HepG2 (cell line): ENCODE data around the gene PTPRH. TPM values are rescaled to one million over a fixed set of nuclear protein-coding genes. Genes with fewer than 3 reads are reported as not detected.

Source experiments
- ATAC-seq: fragments of 200-7000 bp; cut with Tn5 transposase; 3 replicates; pipeline ENCODE4 v1.9.1; 2020; ENCODE audit warnings: mild to moderate bottlenecking, moderate library complexity
- BruUV-seq: library from RNA; stranded (reverse); fragments of 400-500 nt; replicated peaks from 2 replicates; lab custom pipeline; 2021; lab: Mats Ljungman, UMichigan
- CTCF ChIA-PET: fragments of 300-600 bp; formaldehyde crosslinking; extraction: SDS; loops from one replicate; lab custom pipeline; 2021; ENCODE audit warnings: low total read pairs, inconsistent platforms, low intra/inter-chr PET ratio; lab: Yijun Ruan, JAX
- POLR2A ChIA-PET: fragments of 350-600 bp; sonication (Branson Sonifier 250); formaldehyde crosslinking; loops from one replicate; lab custom pipeline; 2020; ENCODE audit warnings: antibody characterized with exemption, inconsistent platforms; lab: Yijun Ruan, JAX
- DNase-seq: peaks from one replicate; pipeline ENCODE4 v3.0.0-alpha.2; 2015; ENCODE audit warnings: low spot score
- FAIRE-seq: peaks from 3 replicates; lab custom pipeline; 2011; peaks lifted over from hg19 to GRCh38; lab: Jason Lieb, UNC
- H2AFZ ChIP-seq: one replicate; pipeline ENCODE4 v1.6.1; 2011; ENCODE audit warnings: low read length, inconsistent platforms
- H3K27ac ChIP-seq: fragments of 300-600 bp; 3 replicates; pipeline ENCODE4 v1.8.0; 2011; ENCODE audit warnings: mixed run types, mild to moderate bottlenecking, mixed read lengths, low read length, inconsistent platforms; ENCODE audit not compliant: insufficient read depth; ENCODE audit errors: extremely low read length
- H3K27me3 ChIP-seq, 2 experiments: fragments of 200-600 bp in 1 of 2; 2 replicates in 1 of 2; 3 replicates in 1 of 2; pipeline versions ENCODE4 v1.6.0 to v1.8.0; 2011; ENCODE audit warnings: low read length in 2 of 2, mild to moderate bottlenecking in 2 of 2, moderate library complexity in 2 of 2, inconsistent platforms in 1 of 2; ENCODE audit not compliant: insufficient read depth in 2 of 2, control insufficient read depth in 1 of 2
- H3K36me3 ChIP-seq, 2 experiments: fragments of 200-600 bp in 1 of 2; replicated peaks in 1 of 2; 2 replicates in 1 of 2; 3 replicates in 1 of 2; pipeline versions ENCODE4 v1.5.1 to v1.8.0; 2011; ENCODE audit warnings: low read length in 2 of 2, inconsistent platforms in 1 of 2; ENCODE audit not compliant: insufficient read depth in 2 of 2, control insufficient read depth in 1 of 2
- H3K4me1 ChIP-seq: 2 replicates; pipeline ENCODE4 v1.5.1; 2012; ENCODE audit warnings: low read length, inconsistent platforms; ENCODE audit not compliant: insufficient read depth
- H3K4me2 ChIP-seq: 2 replicates; pipeline ENCODE4 v1.6.0; 2011; ENCODE audit warnings: low read depth, low read length, inconsistent platforms
- H3K4me3 ChIP-seq, 3 experiments: fragments of 200-600 bp in 1 of 3; sonication (generic), shearing (Covaris generic) in 1 of 3; replicated peaks in 1 of 3; 2 replicates each; pipeline ENCODE4 v1.5.1; 2011 to 2016; ENCODE audit warnings: low read length in 3 of 3, inconsistent platforms in 2 of 3, low read depth in 2 of 3, mild to moderate bottlenecking in 2 of 3, control low read depth in 1 of 3, mixed read lengths in 1 of 3; ENCODE audit not compliant: insufficient read depth in 1 of 3
- H3K79me2 ChIP-seq: one replicate; pipeline ENCODE4 v1.6.1; 2011; ENCODE audit warnings: low read length, inconsistent platforms; ENCODE audit not compliant: insufficient read depth
- H3K9ac ChIP-seq: 2 replicates; pipeline ENCODE4 v1.6.0; 2011; ENCODE audit warnings: mild to moderate bottlenecking, low read depth, low read length, inconsistent platforms; ENCODE audit not compliant: insufficient read depth
- H3K9me3 ChIP-seq: 2 replicates; pipeline ENCODE4 v1.5.1; 2012; ENCODE audit warnings: mild to moderate bottlenecking, low read length
- H4K20me1 ChIP-seq: 2 replicates; pipeline ENCODE4 v1.6.0; 2011; ENCODE audit warnings: inconsistent platforms, mild to moderate bottlenecking, low read length, moderate library complexity; ENCODE audit not compliant: insufficient read depth
- CREB1 ChIP-seq, 2 experiments: fragments of 450-650 bp in 1 of 2; IDR thresholded peaks; 2 replicates each; pipeline ENCODE4 v1.6.1; 2016 to 2017; ENCODE audit warnings: control low read depth in 1 of 2, mild to moderate bottlenecking in 1 of 2, missing compliant biosample characterization in 1 of 2, missing genetic modification characterization in 1 of 2
- NFYC ChIP-seq: IDR thresholded peaks from 2 replicates; pipeline ENCODE4 v1.6.1; 2016; ENCODE audit warnings: missing genetic modification reagents, missing compliant biosample characterization
- NR2F1 ChIP-seq, 2 experiments: fragments of 450-650 bp in 1 of 2; formaldehyde crosslinking in 1 of 2; IDR thresholded peaks; 2 replicates each; pipeline versions ENCODE4 v1.5.0 to v1.6.1; 2016 to 2020; ENCODE audit warnings: mild to moderate bottlenecking in 1 of 2, missing compliant biosample characterization in 1 of 2, missing genetic modification reagents in 1 of 2, moderate library complexity in 1 of 2
- RXRB ChIP-seq: IDR thresholded peaks from 2 replicates; pipeline ENCODE4 v1.6.1; 2016; ENCODE audit warnings: borderline replicate concordance, missing genetic modification reagents, missing compliant biosample characterization
- SIX1 ChIP-seq: sonication (generic); formaldehyde crosslinking; IDR thresholded peaks from 2 replicates; pipeline ENCODE4 v1.4.0; 2020; ENCODE audit warnings: missing genetic modification reagents, borderline replicate concordance
- TFE3 ChIP-seq: IDR thresholded peaks from 2 replicates; pipeline ENCODE4 v1.6.1; 2016
- WGBS: methylation state at CpG from one replicate; pipeline ENCODE4 v1.1.6; 2017; ENCODE audit warnings: low lambda C conversion rate; 5-methylcytosine and 5-hydroxymethylcytosine counted together
- in situ Hi-C: cut with HindIII; loops from 2 replicates; pipeline ENCODE4 v1.10.0; 2017; ENCODE audit warnings: low pct_unique_long_range_greater_than_20kb; ENCODE audit not compliant: extremely low pct_ligation_motif_present
- intact Hi-C: fragments of 100-400 bp; cut with micrococcal nuclease; formaldehyde crosslinking; loops from one replicate; pipeline ENCODE4 v1.10.0; 2022; ENCODE audit not compliant: unreplicated experiment
- polyA plus RNA-seq, 8 experiments: library from polyadenylated mRNA; depleted of rRNA in 3 of 8; stranded (reverse) in 7 of 8; unstranded in 1 of 8; fragments of >200 nt; fragmentation: Illumina TruSeq in 4 of 8; extraction: Trizol in 4 of 8; gene quantifications; 2 replicates each; pipeline versions ENCODE4 v1.2.1 to v1.2.3, GENCODE V29; 2011 to 2016; ENCODE audit warnings: low read depth in 4 of 8, missing spikeins in 1 of 8, mixed read lengths in 1 of 8; ENCODE audit not compliant: insufficient read depth in 1 of 8
- total RNA-seq, 5 experiments: library from RNA; depleted of rRNA; stranded (reverse); fragments of >200 nt; fragmentation: Illumina TruSeq; extraction: Trizol; gene quantifications; 2 replicates each; pipeline ENCODE4 v1.2.3, GENCODE V29; 2016; ENCODE audit warnings: low read depth in 1 of 5
- TF ChIP-seq, protein P1 (sequence below): sonication (generic); formaldehyde crosslinking; IDR thresholded peaks from 2 replicates; pipeline ENCODE4 v1.8.1; 2022; ENCODE audit warnings: mild to moderate bottlenecking, missing genetic modification reagents
- TF ChIP-seq, protein P2 (sequence below): sonication (generic); formaldehyde crosslinking; IDR thresholded peaks from 2 replicates; pipeline ENCODE4 v1.5.0; 2020; ENCODE audit warnings: missing genetic modification reagents, mild to moderate bottlenecking, borderline replicate concordance
- TF ChIP-seq, protein P3 (sequence below): sonication (generic); formaldehyde crosslinking; IDR thresholded peaks from 2 replicates; pipeline ENCODE4 v1.4.0; 2020; ENCODE audit warnings: missing genetic modification reagents
- TF ChIP-seq, protein P4 (sequence below): sonication (generic); formaldehyde crosslinking; IDR thresholded peaks from 2 replicates; pipeline ENCODE4 v1.4.0; 2020; ENCODE audit warnings: missing genetic modification reagents

Gene PTPRH
- total and polyA plus RNA-seq, 2 of the 13 experiments (the other 11 are each of a cell fraction or from before 2014, with no cell fraction given), result 14.7 to 125 TPM

- TF ChIP-seq TFE3 (CRISPR knock-in tag), result no peak
- TF ChIP-seq, all 625 proteins: peak for 0
Measured at GRCh38 chr19:55254625-55254977, 45.3 kb upstream of the PTPRH start (continued).

- Histone ChIP-seq H3K36me3 (peaks cover 11 to 36% of the 10 kb centered on the region in 2 experiments; a peak in 4 of 5 replicates), H3K9ac (no peak overlapping the region), H3K4me2 (no peak overlapping the region), H3K9me3 (no peaks in the 10 kb centered on the region), H3K27me3 (no peaks in the 10 kb centered on the region; a peak in 1 of 5 replicates), H3K4me3 (no peak overlapping the region), H3K4me1 (peaks cover 66% of the 10 kb centered on the region), H3K79me2 (peaks cover 89% of the 10 kb centered on the region), H4K20me1 (peaks cover 61% of the 10 kb centered on the region), H2AFZ (no peak overlapping the region), H3K27ac (no peak overlapping the region)
- intact Hi-C loops, result no loop called here
- in situ Hi-C loops, result no loop called here
- no peak for DNase-seq
- POLR2A ChIA-PET, result interaction anchor here (1.4 to 1.8 kb wide), 2 partner anchors 26 to 47 kb away, joined by 3 to 6 read pairs; partner anchors contain the start of gene HSPBP1
- no peak for FAIRE-seq
- BruUV-seq, result no TSS peak
- CTCF ChIA-PET, result no interaction called here
- ATAC-seq, result no peak
- WGBS, result 96% methylated on average over 22 of the region's 23 CpGs
- TF ChIP-seq, protein P1, sequence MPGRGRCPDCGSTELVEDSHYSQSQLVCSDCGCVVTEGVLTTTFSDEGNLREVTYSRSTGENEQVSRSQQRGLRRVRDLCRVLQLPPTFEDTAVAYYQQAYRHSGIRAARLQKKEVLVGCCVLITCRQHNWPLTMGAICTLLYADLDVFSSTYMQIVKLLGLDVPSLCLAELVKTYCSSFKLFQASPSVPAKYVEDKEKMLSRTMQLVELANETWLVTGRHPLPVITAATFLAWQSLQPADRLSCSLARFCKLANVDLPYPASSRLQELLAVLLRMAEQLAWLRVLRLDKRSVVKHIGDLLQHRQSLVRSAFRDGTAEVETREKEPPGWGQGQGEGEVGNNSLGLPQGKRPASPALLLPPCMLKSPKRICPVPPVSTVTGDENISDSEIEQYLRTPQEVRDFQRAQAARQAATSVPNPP (CRISPR knock-in tag), result no peak
- TF ChIP-seq NR2F1 (CRISPR knock-in tag; IDR thresholded peaks at IDR 0.05), result no peak
- no peak for TF ChIP-seq RXRB (CRISPR knock-in tag)
- TF ChIP-seq, protein P2, sequence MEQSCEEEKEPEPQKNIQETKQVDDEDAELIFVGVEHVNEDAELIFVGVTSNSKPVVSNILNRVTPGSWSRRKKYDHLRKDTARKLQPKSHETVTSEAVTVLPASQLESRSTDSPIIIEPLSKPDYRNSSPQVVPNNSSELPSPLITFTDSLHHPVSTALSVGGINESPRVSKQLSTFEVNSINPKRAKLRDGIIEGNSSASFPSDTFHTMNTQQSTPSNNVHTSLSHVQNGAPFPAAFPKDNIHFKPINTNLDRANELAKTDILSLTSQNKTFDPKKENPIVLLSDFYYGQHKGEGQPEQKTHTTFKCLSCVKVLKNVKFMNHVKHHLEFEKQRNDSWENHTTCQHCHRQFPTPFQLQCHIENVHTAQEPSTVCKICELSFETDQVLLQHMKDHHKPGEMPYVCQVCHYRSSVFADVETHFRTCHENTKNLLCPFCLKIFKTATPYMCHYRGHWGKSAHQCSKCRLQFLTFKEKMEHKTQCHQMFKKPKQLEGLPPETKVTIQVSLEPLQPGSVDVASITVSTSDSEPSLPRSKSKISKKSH (CRISPR knock-in tag), result no peak
- TF ChIP-seq, protein P3, sequence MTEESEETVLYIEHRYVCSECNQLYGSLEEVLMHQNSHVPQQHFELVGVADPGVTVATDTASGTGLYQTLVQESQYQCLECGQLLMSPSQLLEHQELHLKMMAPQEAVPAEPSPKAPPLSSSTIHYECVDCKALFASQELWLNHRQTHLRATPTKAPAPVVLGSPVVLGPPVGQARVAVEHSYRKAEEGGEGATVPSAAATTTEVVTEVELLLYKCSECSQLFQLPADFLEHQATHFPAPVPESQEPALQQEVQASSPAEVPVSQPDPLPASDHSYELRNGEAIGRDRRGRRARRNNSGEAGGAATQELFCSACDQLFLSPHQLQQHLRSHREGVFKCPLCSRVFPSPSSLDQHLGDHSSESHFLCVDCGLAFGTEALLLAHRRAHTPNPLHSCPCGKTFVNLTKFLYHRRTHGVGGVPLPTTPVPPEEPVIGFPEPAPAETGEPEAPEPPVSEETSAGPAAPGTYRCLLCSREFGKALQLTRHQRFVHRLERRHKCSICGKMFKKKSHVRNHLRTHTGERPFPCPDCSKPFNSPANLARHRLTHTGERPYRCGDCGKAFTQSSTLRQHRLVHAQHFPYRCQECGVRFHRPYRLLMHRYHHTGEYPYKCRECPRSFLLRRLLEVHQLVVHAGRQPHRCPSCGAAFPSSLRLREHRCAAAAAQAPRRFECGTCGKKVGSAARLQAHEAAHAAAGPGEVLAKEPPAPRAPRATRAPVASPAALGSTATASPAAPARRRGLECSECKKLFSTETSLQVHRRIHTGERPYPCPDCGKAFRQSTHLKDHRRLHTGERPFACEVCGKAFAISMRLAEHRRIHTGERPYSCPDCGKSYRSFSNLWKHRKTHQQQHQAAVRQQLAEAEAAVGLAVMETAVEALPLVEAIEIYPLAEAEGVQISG (CRISPR knock-in tag), result no peak
- no peak for TF ChIP-seq CREB1 (IDR thresholded peaks at IDR 0.05)
- no peak for TF ChIP-seq CREB1 (CRISPR knock-in tag; IDR thresholded peaks at IDR 0.05)
- TF ChIP-seq, protein P4, sequence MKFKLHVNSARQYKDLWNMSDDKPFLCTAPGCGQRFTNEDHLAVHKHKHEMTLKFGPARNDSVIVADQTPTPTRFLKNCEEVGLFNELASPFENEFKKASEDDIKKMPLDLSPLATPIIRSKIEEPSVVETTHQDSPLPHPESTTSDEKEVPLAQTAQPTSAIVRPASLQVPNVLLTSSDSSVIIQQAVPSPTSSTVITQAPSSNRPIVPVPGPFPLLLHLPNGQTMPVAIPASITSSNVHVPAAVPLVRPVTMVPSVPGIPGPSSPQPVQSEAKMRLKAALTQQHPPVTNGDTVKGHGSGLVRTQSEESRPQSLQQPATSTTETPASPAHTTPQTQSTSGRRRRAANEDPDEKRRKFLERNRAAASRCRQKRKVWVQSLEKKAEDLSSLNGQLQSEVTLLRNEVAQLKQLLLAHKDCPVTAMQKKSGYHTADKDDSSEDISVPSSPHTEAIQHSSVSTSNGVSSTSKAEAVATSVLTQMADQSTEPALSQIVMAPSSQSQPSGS (CRISPR knock-in tag), result no peak
- no peak for TF ChIP-seq NFYC (CRISPR knock-in tag)
- no peak for TF ChIP-seq SIX1 (CRISPR knock-in tag)
Measured at GRCh38 chr19:55253842-55254624, 44.7 kb upstream of the PTPRH start.
